IMR-90 (cell line): ENCODE measurements around the gene C2CD4C. TPM values are rescaled to one million over a fixed set of nuclear protein-coding genes. Genes with fewer than 3 reads are reported as not detected.
"Not testable (repeated sequence)": the region's sequence is repeated elsewhere in the genome, so short reads cannot be mapped to it uniquely, and the experiment has no call there.

Experiments
- ATAC-seq: fragments of 200-7000 bp; cut with Tn5 transposase; 2 replicates; pipeline ENCODE4 v1.9.1; 2020; ENCODE audit warnings: low read depth, mild to moderate bottlenecking, moderate library complexity
- BruUV-seq: library from RNA; stranded (reverse); fragments of 400-500 nt; replicated peaks from 2 replicates; lab custom pipeline; 2021; lab: Mats Ljungman, UMichigan
- CTCF ChIA-PET: fragments of 300-600 bp; formaldehyde crosslinking; extraction: SDS; loops from one replicate; lab custom pipeline; 2021; ENCODE audit warnings: antibody characterized with exemption; lab: Yijun Ruan, JAX
- POLR2A ChIA-PET: fragments of 300-600 bp; sonication (Branson Sonifier 250); formaldehyde crosslinking; loops from one replicate; lab custom pipeline; 2022; ENCODE audit warnings: antibody characterized with exemption; ENCODE audit not compliant: unreplicated experiment; lab: Charles Lee
- DNase-seq: peaks from one replicate; pipeline ENCODE4 v3.0.0; 2013
- H2AFZ ChIP-seq: replicated peaks from 2 replicates; pipeline ENCODE3; 2013; ENCODE audit warnings: low read length, mild to moderate bottlenecking; ENCODE audit not compliant: poor library complexity
- H2AK5ac ChIP-seq: 2 replicates; pipeline ENCODE4 v1.6.1; 2013; ENCODE audit warnings: low read depth, low read length, inconsistent platforms
- H2AK9ac ChIP-seq: replicated peaks from 2 replicates; pipeline ENCODE3; 2013; ENCODE audit warnings: mild to moderate bottlenecking, low read depth, low read length, moderate library complexity; ENCODE audit not compliant: poor library complexity
- H2BK120ac ChIP-seq: 2 replicates; pipeline ENCODE4 v1.6.1; 2013; ENCODE audit warnings: low read depth, low read length, inconsistent platforms
- H2BK15ac ChIP-seq: 3 replicates; pipeline ENCODE4 v1.6.1; 2013; ENCODE audit warnings: low read depth, low read length, inconsistent platforms
- H2BK20ac ChIP-seq: 2 replicates; pipeline ENCODE4 v1.6.1; 2013; ENCODE audit warnings: low read depth, mild to moderate bottlenecking, inconsistent platforms, low read length, moderate library complexity
- H2BK5ac ChIP-seq: 2 replicates; pipeline ENCODE4 v1.6.1; 2013; ENCODE audit warnings: mild to moderate bottlenecking, low read depth, low read length, inconsistent platforms; ENCODE audit not compliant: poor library complexity, severe bottlenecking
- H3K14ac ChIP-seq: replicated peaks from 2 replicates; pipeline ENCODE4 v1.6.1; 2013; ENCODE audit warnings: low read depth, low read length, inconsistent platforms
- H3K18ac ChIP-seq: 2 replicates; pipeline ENCODE4 v1.6.1; 2013; ENCODE audit warnings: low read depth, low read length, control low read depth
- H3K23ac ChIP-seq: 2 replicates; pipeline ENCODE4 v1.6.1; 2013; ENCODE audit warnings: low read depth, low read length, inconsistent platforms
- H3K27ac ChIP-seq: 2 replicates; pipeline ENCODE4 v1.5.1; 2013; ENCODE audit warnings: mild to moderate bottlenecking, control low read depth, low read length; ENCODE audit not compliant: insufficient read depth
- H3K27me3 ChIP-seq: 2 replicates; pipeline ENCODE4 v1.6.1; 2013; ENCODE audit warnings: low read length; ENCODE audit not compliant: control insufficient read depth, insufficient read depth
- H3K36me3 ChIP-seq: 2 replicates; pipeline ENCODE4 v1.6.1; 2013; ENCODE audit warnings: low read length, mixed read lengths; ENCODE audit not compliant: control insufficient read depth, insufficient read depth
- H3K4ac ChIP-seq: 2 replicates; pipeline ENCODE4 v1.6.1; 2013; ENCODE audit warnings: low read depth, low read length, inconsistent platforms
- H3K4me1 ChIP-seq: 2 replicates; pipeline ENCODE4 v1.6.1; 2013; ENCODE audit warnings: low read length, mixed read lengths; ENCODE audit not compliant: control insufficient read depth, insufficient read depth
- H3K4me2 ChIP-seq: 2 replicates; pipeline ENCODE4 v1.6.1; 2013; ENCODE audit warnings: low read depth, mild to moderate bottlenecking, control low read depth, low read length, moderate library complexity
- H3K4me3 ChIP-seq: 2 replicates; pipeline ENCODE4 v1.5.1; 2013; ENCODE audit warnings: low read depth, mild to moderate bottlenecking, control low read depth, low read length, moderate library complexity; ENCODE audit not compliant: insufficient read depth
- H3K56ac ChIP-seq: 2 replicates; pipeline ENCODE4 v1.6.1; 2013; ENCODE audit warnings: low read length, inconsistent platforms; ENCODE audit not compliant: insufficient read depth; ENCODE audit errors: extremely low read depth
- H3K79me1 ChIP-seq, 2 experiments: 2 replicates each; pipeline ENCODE4 v1.6.1; 2013; ENCODE audit warnings: low read length in 2 of 2, inconsistent platforms in 1 of 2, low read depth in 1 of 2
- H3K9ac ChIP-seq: 2 replicates; pipeline ENCODE4 v1.6.1; 2013; ENCODE audit warnings: low read depth, low read length, control low read depth
- H3K9me1 ChIP-seq: 2 replicates; pipeline ENCODE4 v1.6.1; 2013; ENCODE audit warnings: low read length, inconsistent platforms; ENCODE audit not compliant: insufficient read depth
- H3K9me3 ChIP-seq: 2 replicates; pipeline ENCODE4 v1.6.1; 2013; ENCODE audit warnings: low read length; ENCODE audit not compliant: control insufficient read depth, insufficient read depth
- H4K20me1 ChIP-seq: 2 replicates; pipeline ENCODE4 v1.6.1; 2013; ENCODE audit warnings: low read length, inconsistent platforms; ENCODE audit not compliant: insufficient read depth
- H4K5ac ChIP-seq: 2 replicates; pipeline ENCODE4 v1.6.1; 2013; ENCODE audit warnings: mild to moderate bottlenecking, low read depth, low read length, control low read depth
- H4K8ac ChIP-seq, 2 experiments: 2 replicates each; pipeline ENCODE4 v1.6.1; 2013; ENCODE audit warnings: low read depth in 2 of 2, low read length in 2 of 2, control low read depth in 1 of 2, inconsistent platforms in 1 of 2
- H4K91ac ChIP-seq: 2 replicates; pipeline ENCODE4 v1.6.1; 2013; ENCODE audit warnings: low read depth, low read length, inconsistent platforms; ENCODE audit not compliant: insufficient read depth
- dilution Hi-C: fragments of 300-500 bp; cut with HindIII; formaldehyde crosslinking; loops from one replicate; pipeline ENCODE4 v1.14.3; 2018; ENCODE audit warnings: low sequenced_read_pairs; ENCODE audit not compliant: unreplicated experiment
- in situ Hi-C: fragments of 300-500 bp; cut with MboI; formaldehyde crosslinking; loops from 3 replicates; pipeline ENCODE4 v1.14.3; 2019; ENCODE audit warnings: low sequenced_read_pairs, inconsistent platforms, mixed read lengths
- intact Hi-C: fragments of 100-400 bp; cut with micrococcal nuclease; formaldehyde crosslinking; loops from 2 replicates; pipeline ENCODE4 v1.10.0; 2022
- polyA plus RNA-seq, 3 experiments: library from polyadenylated mRNA; depleted of rRNA; stranded (reverse); fragments of >200 nt; gene quantifications; 2 replicates each; pipeline ENCODE4 v1.2.3, GENCODE V29; 2012; ENCODE audit warnings: low replicate concordance in 1 of 3
- total RNA-seq: library from RNA; depleted of rRNA; stranded (reverse); fragments of >200 nt; gene quantifications from 2 replicates; pipeline ENCODE4 v1.2.3, GENCODE V29; 2012

C2CD4C gene
- total and polyA plus RNA-seq, 2 of the 4 experiments (the other 2 are of a cell fraction): under 0.01 to 0.07 TPM

DNA sequence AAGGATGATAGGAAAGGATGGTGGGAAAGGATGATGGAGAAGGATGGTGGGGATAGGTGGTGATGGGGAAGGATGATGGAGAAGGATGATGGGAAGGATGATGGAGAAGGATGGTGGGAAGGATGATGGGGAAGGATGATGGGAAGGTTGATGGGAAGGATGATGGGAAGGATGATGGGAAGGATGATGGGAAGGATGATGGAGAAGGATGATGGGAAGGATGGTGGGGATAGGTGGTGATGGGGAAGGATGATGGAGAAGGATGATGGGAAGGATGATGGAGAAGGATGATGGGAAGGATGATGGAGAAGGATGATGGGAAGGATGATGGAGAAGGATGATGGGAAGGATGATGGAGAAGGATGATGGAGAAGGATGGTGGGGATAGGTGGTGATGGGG, 15.4 kb downstream of the C2CD4C start:
- H4K20me1 ChIP-seq, H3K18ac ChIP-seq, DNase-seq, BruUV-seq, POLR2A ChIA-PET, H3K4me3 ChIP-seq, in situ Hi-C loops, H3K9ac ChIP-seq, H2BK5ac ChIP-seq, H4K8ac ChIP-seq, H2AK9ac ChIP-seq, H3K23ac ChIP-seq, H3K4ac ChIP-seq, H3K9me1 ChIP-seq, H3K79me1 ChIP-seq, H3K56ac ChIP-seq, CTCF ChIA-PET, H3K9me3 ChIP-seq, H3K36me3 ChIP-seq, H2BK20ac ChIP-seq, dilution Hi-C loops, H2BK15ac ChIP-seq, H3K27ac ChIP-seq, H4K91ac ChIP-seq, H3K4me2 ChIP-seq, H3K14ac ChIP-seq, ATAC-seq, H2AFZ ChIP-seq, H3K27me3 ChIP-seq, H4K5ac ChIP-seq, intact Hi-C loops, H2AK5ac ChIP-seq, H2BK120ac ChIP-seq, H3K4me1 ChIP-seq: not testable (repeated sequence)
